ENCODE measurements around the gene FAM222B. TPM values are rescaled to one million over a fixed set of nuclear protein-coding genes. Genes with fewer than 3 reads are reported as not detected.

FAM222B gene
- total RNA-seq, 1 donor from 2014 or later, result 14.2 TPM

- TF ChIP-seq POLR2AphosphoS5 (IDR thresholded peaks at IDR 0.05; ENCODE audit: insufficient read depth in 1 of 2, low read depth in 1 of 2) (no peak), POLR2A (IDR thresholded peaks at IDR 0.05) (no peak), CTCF (IDR thresholded peaks at IDR 0.05) (no peak)
- DNase-seq (ENCODE audit: extremely low spot score in 2 of 2), result no peak
- Histone ChIP-seq H3K27me3 (no peaks in the 10 kb centered on the region), H3K4me1 (no peaks in the 10 kb centered on the region), H3K36me3 (no peaks in the 10 kb centered on the region), H3K27ac (no peak overlapping the region), H3K9me3 (no peaks in the 10 kb centered on the region), H3K4me3 (no peak overlapping the region)
- intact Hi-C loops (cut with DNase I), result no loop called here
Measured at GRCh38 chr17:28873839-28874238, 31.2 kb upstream of the FAM222B start.

GRCh38 chr17:28871056-28871579 is 28.5 kb upstream of the FAM222B start:
- no peak overlapping the region for H3K27ac ChIP-seq
- H3K27me3 ChIP-seq, result no peaks in the 10 kb centered on the region
- no peaks in the 10 kb centered on the region for H3K36me3 ChIP-seq
- H3K4me3 ChIP-seq, result no peak overlapping the region
- DNase-seq (ENCODE audit: extremely low spot score in 2 of 2), result no peak
- no peaks in the 10 kb centered on the region for H3K9me3 ChIP-seq
- intact Hi-C loops (cut with DNase I), result no loop called here
- H3K4me1 ChIP-seq, result no peaks in the 10 kb centered on the region
- TF ChIP-seq POLR2A (IDR thresholded peaks at IDR 0.05) (no peak), POLR2AphosphoS5 (IDR thresholded peaks at IDR 0.05; ENCODE audit: insufficient read depth in 1 of 2, low read depth in 1 of 2) (no peak), CTCF (IDR thresholded peaks at IDR 0.05) (no peak)

- intact Hi-C loops (cut with DNase I), result no loop called here
- Histone ChIP-seq H3K9me3 (no peaks in the 10 kb centered on the region), H3K36me3 (no peaks in the 10 kb centered on the region), H3K4me3 (no peak overlapping the region), H3K4me1 (no peaks in the 10 kb centered on the region), H3K27ac (no peak overlapping the region), H3K27me3 (no peaks in the 10 kb centered on the region)
- TF ChIP-seq CTCF (IDR thresholded peaks at IDR 0.05), result no peak
- TF ChIP-seq POLR2A (IDR thresholded peaks at IDR 0.05), result no peak
- no peak for TF ChIP-seq POLR2AphosphoS5 (IDR thresholded peaks at IDR 0.05; ENCODE audit: insufficient read depth in 1 of 2, low read depth in 1 of 2)
- no peak for DNase-seq (ENCODE audit: extremely low spot score in 2 of 2)
Measured at GRCh38 chr17:28867276-28867675, 24.7 kb upstream of the FAM222B start.

GRCh38 chr17:28865946-28866752 is 23.6 kb upstream of the FAM222B start:
- Histone ChIP-seq H3K9me3 (no peaks in the 10 kb centered on the region), H3K4me1 (no peaks in the 10 kb centered on the region), H3K27me3 (no peaks in the 10 kb centered on the region), H3K36me3 (no peaks in the 10 kb centered on the region), H3K4me3 (no peak overlapping the region), H3K27ac (no peak overlapping the region)
- TF ChIP-seq CTCF (IDR thresholded peaks at IDR 0.05) (no peak), POLR2A (IDR thresholded peaks at IDR 0.05) (no peak), POLR2AphosphoS5 (IDR thresholded peaks at IDR 0.05; ENCODE audit: insufficient read depth in 1 of 2, low read depth in 1 of 2) (no peak)
- no peak for DNase-seq (ENCODE audit: extremely low spot score in 2 of 2)
- intact Hi-C loops (cut with DNase I), result no loop called here
